AG04450 (cell line): Measurements from ENCODE around the gene RGPD6. TPM values are rescaled to one million over a fixed set of nuclear protein-coding genes. Genes with fewer than 3 reads are reported as not detected.
"Not testable (repeated sequence)": the region's sequence is repeated elsewhere in the genome, so short reads cannot be mapped to it uniquely, and the experiment has no call there.

Experiments used
- CTCF ChIA-PET: fragments of 300-600, 350-600 bp; formaldehyde crosslinking; extraction: SDS; loops from one replicate; lab custom pipeline; 2022; ENCODE audit warnings: antibody characterized with exemption, inconsistent platforms; lab: Charles Lee
- POLR2A ChIA-PET: fragments of 350-600 bp; formaldehyde crosslinking; extraction: SDS; loops from one replicate; lab custom pipeline; 2021; ENCODE audit warnings: antibody characterized with exemption, inconsistent platforms; lab: Yijun Ruan, JAX
- DNase-seq: peaks from one replicate; pipeline ENCODE4 v3.0.0-alpha.2; 2011; ENCODE audit warnings: low read depth, low spot score
- H3K27ac ChIP-seq: one replicate; pipeline ENCODE4 v1.5.1; 2012; ENCODE audit warnings: low read depth, low read length, control low read depth
- H3K27me3 ChIP-seq: one replicate; pipeline ENCODE4 v1.6.0; 2012; ENCODE audit warnings: low read length; ENCODE audit not compliant: control insufficient read depth, insufficient read depth
- H3K4me3 ChIP-seq: 2 replicates; pipeline ENCODE4 v1.5.1; 2011; ENCODE audit warnings: mild to moderate bottlenecking, low read depth, low read length, control low read depth
- H3K9me3 ChIP-seq: 2 replicates; pipeline ENCODE4 v1.5.1; 2012; ENCODE audit warnings: low read length; ENCODE audit not compliant: control insufficient read depth, insufficient read depth
- polyA minus RNA-seq: library from RNA; depleted of rRNA, polyadenylated mRNA; stranded (reverse); fragments of >200 nt; gene quantifications from 2 replicates; pipeline ENCODE4 v1.2.3, GENCODE V29; 2011; rRNA and poly(A)+ RNA removed
- polyA plus RNA-seq: library from polyadenylated mRNA; depleted of rRNA; stranded (reverse); fragments of >200 nt; gene quantifications from 2 replicates; pipeline ENCODE4 v1.2.3, GENCODE V29; 2011; rRNA removed

The RGPD6 gene
- polyA plus RNA-seq (8.6 and 13.9 TPM in 2 replicates), polyA minus RNA-seq (12.2 and 16.6 TPM in 2 replicates)

DNA sequence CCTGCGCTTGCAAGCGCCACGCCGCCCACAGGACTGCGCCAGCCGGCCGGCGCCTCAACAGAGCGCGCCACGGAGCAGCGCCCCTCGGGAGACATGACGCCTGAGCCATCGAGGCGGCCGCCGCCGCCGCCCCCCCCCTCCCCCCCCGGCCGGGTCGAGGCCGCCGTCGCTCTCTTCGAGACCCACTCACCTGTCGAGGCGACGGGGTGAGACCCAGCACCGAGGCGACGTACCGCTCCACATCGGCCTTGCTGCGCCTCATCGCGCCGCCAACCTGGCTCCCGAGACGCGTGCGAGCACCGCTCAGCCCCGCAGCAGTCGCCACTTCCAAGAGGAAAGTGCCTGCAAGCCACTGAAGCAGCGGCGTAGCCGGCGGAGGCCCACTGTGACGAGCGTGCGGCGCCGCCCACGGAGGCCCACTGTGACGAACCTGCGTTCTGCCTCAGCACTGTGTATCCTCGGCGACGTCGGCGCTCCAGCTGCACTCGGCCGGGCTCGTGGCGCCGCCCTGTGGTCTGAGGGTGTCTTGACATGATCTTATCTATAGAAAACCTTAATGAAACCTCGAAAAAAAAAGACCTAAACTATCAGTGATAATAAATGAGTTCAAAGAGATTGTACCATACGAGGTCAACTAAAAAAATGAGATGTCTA is at the start of gene RGPD6:
Gene RGPD6 (minus strand): TSS at position 460 of the 654 bp plus-strand sequence. CDS start 198 bp downstream, at position 262.
- H3K4me3 ChIP-seq, H3K27ac ChIP-seq, DNase-seq, CTCF ChIA-PET, H3K27me3 ChIP-seq, POLR2A ChIA-PET, H3K9me3 ChIP-seq: not testable (repeated sequence)

DNA sequence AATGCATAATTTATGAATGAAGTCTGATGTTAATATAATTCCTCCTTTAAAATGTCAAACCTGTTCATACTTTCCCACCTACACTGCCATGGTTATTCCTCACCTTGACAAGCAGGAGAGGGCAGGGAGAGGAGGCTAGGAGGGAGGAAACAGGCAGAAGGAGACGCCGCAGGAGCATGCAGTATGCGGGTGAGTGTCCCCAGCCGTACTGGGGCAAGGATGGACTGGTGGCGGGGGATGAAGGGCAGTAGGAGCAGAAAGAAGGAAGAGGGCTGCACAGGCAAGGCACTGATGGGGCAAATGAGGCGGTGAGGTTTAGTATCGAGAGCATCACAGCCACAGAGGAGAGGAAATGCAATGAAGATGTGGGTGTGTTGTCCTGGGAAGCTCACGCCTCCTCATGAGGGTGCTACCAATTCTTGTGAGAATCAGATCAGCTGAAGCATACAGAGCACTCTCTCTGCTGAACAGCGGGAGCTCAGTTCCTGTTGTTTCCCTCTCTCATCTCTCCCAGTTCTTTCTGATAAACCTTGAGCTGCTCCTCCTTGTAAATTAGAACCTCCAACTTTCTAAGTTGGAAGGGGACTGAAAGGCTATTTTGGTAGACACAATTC is 42.4 kb upstream of the RGPD6 start:
- H3K27ac ChIP-seq, H3K4me3 ChIP-seq, CTCF ChIA-PET, H3K9me3 ChIP-seq, POLR2A ChIA-PET, H3K27me3 ChIP-seq, DNase-seq: not testable (repeated sequence)

DNA sequence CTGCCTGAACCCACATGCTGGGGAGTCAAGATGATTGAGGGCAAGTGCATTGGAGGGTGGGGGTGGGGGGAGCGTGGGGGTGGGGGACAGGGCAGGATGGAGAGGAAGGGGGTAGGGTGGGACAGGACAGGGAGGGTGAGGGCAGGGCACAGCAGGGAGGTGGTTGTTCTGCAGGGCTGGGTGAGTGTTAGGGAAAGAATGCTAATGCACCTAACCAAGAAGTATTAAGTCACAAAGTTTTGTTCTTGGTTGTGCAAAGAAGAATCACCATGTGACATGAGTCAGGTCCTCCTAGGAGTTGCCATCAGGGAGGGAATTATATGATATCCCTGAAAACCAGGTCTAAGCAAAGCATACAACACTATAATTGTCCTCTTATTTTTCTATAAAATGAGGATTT is 36.9 kb upstream of the RGPD6 start:
- H3K27me3 ChIP-seq, H3K27ac ChIP-seq, H3K4me3 ChIP-seq, POLR2A ChIA-PET, CTCF ChIA-PET, H3K9me3 ChIP-seq, DNase-seq: not testable (repeated sequence)

- H3K27ac ChIP-seq, CTCF ChIA-PET, DNase-seq, H3K9me3 ChIP-seq, POLR2A ChIA-PET, H3K27me3 ChIP-seq, H3K4me3 ChIP-seq: not testable (repeated sequence)
Measured at GRCh38 chr2:110610613-110611250, 33.7 kb upstream of the RGPD6 start.

DNA sequence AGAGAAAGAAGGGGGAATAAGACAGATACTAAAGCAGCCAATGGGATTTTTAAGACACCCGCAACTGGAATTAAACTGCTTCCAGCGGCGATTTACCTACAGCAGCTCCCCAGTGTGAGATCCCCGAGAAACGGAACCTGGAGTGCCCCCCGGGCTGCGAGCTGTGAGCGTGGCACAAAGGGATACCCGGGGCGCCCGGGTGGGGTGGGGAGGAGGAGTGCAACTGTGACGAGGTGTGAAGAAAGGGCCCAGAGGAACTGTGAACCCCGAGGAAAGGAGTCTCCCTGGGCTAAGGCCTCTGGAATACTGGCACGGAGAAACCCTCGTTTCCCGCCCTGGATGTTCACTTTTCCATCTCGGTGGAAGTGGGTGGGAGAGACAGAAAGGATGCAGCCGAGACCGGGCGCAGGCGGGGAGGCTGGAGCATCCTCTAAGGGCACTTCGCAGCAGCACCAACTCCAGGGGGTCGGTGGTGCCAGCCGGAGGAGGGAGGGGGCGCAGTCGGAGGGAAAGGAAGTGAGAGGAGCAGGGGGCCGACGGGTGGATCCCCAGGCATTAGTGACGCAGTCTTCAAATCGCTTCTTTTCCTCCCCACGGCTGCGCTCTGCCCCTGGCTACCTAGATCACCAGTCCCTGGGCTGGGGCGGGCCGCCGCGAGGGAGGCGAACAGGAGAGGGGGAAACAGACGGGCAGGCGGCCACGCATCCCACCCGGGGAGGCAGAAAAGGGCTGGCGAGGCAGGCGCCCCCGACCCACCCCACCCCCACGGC is 33.0 kb upstream of the RGPD6 start:
- DNase-seq, H3K4me3 ChIP-seq, CTCF ChIA-PET, H3K27me3 ChIP-seq, H3K9me3 ChIP-seq, POLR2A ChIA-PET, H3K27ac ChIP-seq: not testable (repeated sequence)

GRCh38 chr2:110608788-110609502 is 31.9 kb upstream of the RGPD6 start:
- POLR2A ChIA-PET, H3K4me3 ChIP-seq, H3K27ac ChIP-seq, DNase-seq, CTCF ChIA-PET, H3K27me3 ChIP-seq, H3K9me3 ChIP-seq: not testable (repeated sequence)

- POLR2A ChIA-PET, H3K4me3 ChIP-seq, DNase-seq, H3K27ac ChIP-seq, CTCF ChIA-PET, H3K9me3 ChIP-seq, H3K27me3 ChIP-seq: not testable (repeated sequence)
Measured at GRCh38 chr2:110605057-110605456, 28.0 kb upstream of the RGPD6 start.

DNA sequence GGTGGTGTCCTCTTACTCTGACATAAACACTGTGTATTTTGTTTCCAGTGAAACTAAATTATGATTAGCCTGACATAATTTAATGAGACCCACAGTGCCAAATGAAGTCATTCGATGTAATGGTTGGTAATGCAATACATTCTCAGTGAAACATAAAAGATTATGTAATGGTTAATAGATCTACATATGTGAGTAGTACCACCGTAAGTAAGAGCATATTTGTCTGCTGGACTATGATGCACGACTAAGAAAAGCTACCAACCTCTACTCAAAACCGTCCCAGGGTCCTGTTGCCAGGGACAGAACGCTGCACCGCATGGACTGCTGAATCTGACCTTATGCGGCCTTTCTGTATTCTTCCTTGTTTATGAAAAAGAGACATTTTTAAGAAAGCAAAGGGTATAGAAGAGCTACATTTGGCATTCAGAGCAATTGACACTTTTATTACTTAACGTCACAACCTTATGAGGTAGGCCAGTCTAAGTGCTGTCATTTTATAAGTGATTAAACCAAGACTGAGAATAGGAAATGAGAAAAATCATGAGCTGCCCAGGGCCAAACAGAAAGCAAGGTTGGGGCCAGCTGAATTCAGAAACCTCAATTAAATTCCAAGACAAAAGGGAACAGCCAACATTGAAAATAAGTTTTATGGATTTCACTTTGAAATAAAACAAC is 27.0 kb upstream of the RGPD6 start:
- POLR2A ChIA-PET, CTCF ChIA-PET, H3K9me3 ChIP-seq, DNase-seq, H3K4me3 ChIP-seq, H3K27ac ChIP-seq, H3K27me3 ChIP-seq: not testable (repeated sequence)

DNA sequence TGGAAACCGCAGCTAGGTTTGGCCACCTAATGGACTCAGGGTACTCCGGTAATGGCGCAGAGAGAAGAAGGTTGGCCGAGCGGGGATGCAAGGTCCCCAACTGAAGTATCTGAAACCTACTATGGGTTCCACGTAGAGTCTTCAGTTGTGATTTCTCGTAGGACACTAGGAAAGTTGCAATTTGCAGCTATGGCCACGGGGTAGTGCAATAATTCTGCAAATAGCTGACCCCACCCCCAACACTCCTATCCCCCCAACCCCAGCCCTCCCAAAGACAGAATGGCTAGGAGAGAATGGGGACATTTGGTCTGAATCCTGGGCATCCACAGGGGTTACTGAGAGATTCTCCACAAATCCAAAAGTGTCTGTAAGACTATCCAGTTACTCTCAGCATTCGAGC is 25.1 kb upstream of the RGPD6 start:
- CTCF ChIA-PET, H3K27ac ChIP-seq, POLR2A ChIA-PET, DNase-seq, H3K9me3 ChIP-seq, H3K4me3 ChIP-seq, H3K27me3 ChIP-seq: not testable (repeated sequence)

GRCh38 chr2:110591973-110592372 is 15.0 kb upstream of the RGPD6 start:
- CTCF ChIA-PET, H3K4me3 ChIP-seq, H3K27me3 ChIP-seq, DNase-seq, H3K9me3 ChIP-seq, POLR2A ChIA-PET, H3K27ac ChIP-seq: not testable (repeated sequence)
